ENCODE data around the gene CTIF.
A peak's percentile ranks its signal among the peaks of the same experiment; 100 is the strongest.
"Not testable (repeated sequence)": the region's sequence is repeated elsewhere in the genome, so short reads cannot be mapped to it uniquely, and the experiment has no call there.

Gene CTIF

GRCh38 chr18:48715711-48716361 lies 177.0 kb downstream of the CTIF start:
- peak; percentile 54 for DNase-seq

GRCh38 chr18:48717227-48717626 lies 178.4 kb downstream of the CTIF start:
- DNase-seq = not testable (repeated sequence)

GRCh38 chr18:48718251-48718959 lies 179.6 kb downstream of the CTIF start:
- DNase-seq = no peak

- no peak for DNase-seq
Measured at GRCh38 chr18:48719388-48719787, 180.6 kb downstream of the CTIF start.

GRCh38 chr18:48719974-48720654 lies 181.3 kb downstream of the CTIF start:
- no peak for DNase-seq

- DNase-seq = no peak
Measured at GRCh38 chr18:48720655-48721025, 181.8 kb downstream of the CTIF start.

GRCh38 chr18:48721312-48721711 lies 182.5 kb downstream of the CTIF start:
- no peak for DNase-seq

GRCh38 chr18:48723016-48723415 lies 184.2 kb downstream of the CTIF start:
- DNase-seq = no peak

GRCh38 chr18:48723837-48724236 lies 185.0 kb downstream of the CTIF start:
- DNase-seq = no peak

GRCh38 chr18:48724442-48724841 lies 185.6 kb downstream of the CTIF start:
- DNase-seq = no peak

- DNase-seq = no peak
Measured at GRCh38 chr18:48724939-48725338, 186.1 kb downstream of the CTIF start.

- DNase-seq = no peak
Measured at GRCh38 chr18:48725562-48725961, 186.7 kb downstream of the CTIF start.

- DNase-seq = no peak
Measured at GRCh38 chr18:48727681-48728080, 188.8 kb downstream of the CTIF start.

- DNase-seq = no peak
Measured at GRCh38 chr18:48728204-48728833, 189.5 kb downstream of the CTIF start.

GRCh38 chr18:48729404-48729803 lies 190.6 kb downstream of the CTIF start:
- no peak for DNase-seq

- no peak for DNase-seq
Measured at GRCh38 chr18:48730010-48730409, 191.2 kb downstream of the CTIF start.

GRCh38 chr18:48732767-48733424 lies 194.1 kb downstream of the CTIF start:
- DNase-seq = no peak

GRCh38 chr18:48733643-48734253 lies 194.9 kb downstream of the CTIF start:
- DNase-seq = no peak

- no peak for DNase-seq
Measured at GRCh38 chr18:48734460-48734859, 195.6 kb downstream of the CTIF start.

- no peak for DNase-seq
Measured at GRCh38 chr18:48735080-48735676, 196.3 kb downstream of the CTIF start.

GRCh38 chr18:48735681-48736255 lies 196.9 kb downstream of the CTIF start:
- DNase-seq = no peak
